ENCODE measurements around the gene CRYBG1. TPM values are rescaled to one million over a fixed set of nuclear protein-coding genes. Genes with fewer than 3 reads are reported as not detected.

Gene CRYBG1
- total and polyA plus RNA-seq, 2 of the 13 experiments (the other 11 are each of a cell fraction or from before 2014, with no cell fraction given), result 10.1 to 21.9 TPM

- CTCF ChIA-PET (ENCODE audit: low intra/inter-chr PET ratio, low total read pairs), result no interaction called here
- TF ChIP-seq ZNF720 (CRISPR knock-in tag; IDR thresholded peaks at IDR 0.05), result no peak
- no peak for TF ChIP-seq KLF15 (CRISPR knock-in tag; IDR thresholded peaks at IDR 0.05; ENCODE audit: borderline replicate concordance)
- no peak for TF ChIP-seq PLSCR1 (CRISPR knock-in tag; IDR thresholded peaks at IDR 0.05; ENCODE audit: borderline replicate concordance)
- TF ChIP-seq SMAD1 (CRISPR knock-in tag; IDR thresholded peaks at IDR 0.05; ENCODE audit: borderline replicate concordance, low read depth), result no peak
- TF ChIP-seq GMEB2 (CRISPR knock-in tag; IDR thresholded peaks at IDR 0.05; ENCODE audit: low read depth), result no peak
- TF ChIP-seq MED8 (CRISPR knock-in tag; IDR thresholded peaks at IDR 0.05; ENCODE audit: insufficient replicate concordance), result no peak
- TF ChIP-seq TFAP4 (IDR thresholded peaks at IDR 0.05; ENCODE audit: borderline replicate concordance, low read depth), result no peak
- TF ChIP-seq, protein P1, sequence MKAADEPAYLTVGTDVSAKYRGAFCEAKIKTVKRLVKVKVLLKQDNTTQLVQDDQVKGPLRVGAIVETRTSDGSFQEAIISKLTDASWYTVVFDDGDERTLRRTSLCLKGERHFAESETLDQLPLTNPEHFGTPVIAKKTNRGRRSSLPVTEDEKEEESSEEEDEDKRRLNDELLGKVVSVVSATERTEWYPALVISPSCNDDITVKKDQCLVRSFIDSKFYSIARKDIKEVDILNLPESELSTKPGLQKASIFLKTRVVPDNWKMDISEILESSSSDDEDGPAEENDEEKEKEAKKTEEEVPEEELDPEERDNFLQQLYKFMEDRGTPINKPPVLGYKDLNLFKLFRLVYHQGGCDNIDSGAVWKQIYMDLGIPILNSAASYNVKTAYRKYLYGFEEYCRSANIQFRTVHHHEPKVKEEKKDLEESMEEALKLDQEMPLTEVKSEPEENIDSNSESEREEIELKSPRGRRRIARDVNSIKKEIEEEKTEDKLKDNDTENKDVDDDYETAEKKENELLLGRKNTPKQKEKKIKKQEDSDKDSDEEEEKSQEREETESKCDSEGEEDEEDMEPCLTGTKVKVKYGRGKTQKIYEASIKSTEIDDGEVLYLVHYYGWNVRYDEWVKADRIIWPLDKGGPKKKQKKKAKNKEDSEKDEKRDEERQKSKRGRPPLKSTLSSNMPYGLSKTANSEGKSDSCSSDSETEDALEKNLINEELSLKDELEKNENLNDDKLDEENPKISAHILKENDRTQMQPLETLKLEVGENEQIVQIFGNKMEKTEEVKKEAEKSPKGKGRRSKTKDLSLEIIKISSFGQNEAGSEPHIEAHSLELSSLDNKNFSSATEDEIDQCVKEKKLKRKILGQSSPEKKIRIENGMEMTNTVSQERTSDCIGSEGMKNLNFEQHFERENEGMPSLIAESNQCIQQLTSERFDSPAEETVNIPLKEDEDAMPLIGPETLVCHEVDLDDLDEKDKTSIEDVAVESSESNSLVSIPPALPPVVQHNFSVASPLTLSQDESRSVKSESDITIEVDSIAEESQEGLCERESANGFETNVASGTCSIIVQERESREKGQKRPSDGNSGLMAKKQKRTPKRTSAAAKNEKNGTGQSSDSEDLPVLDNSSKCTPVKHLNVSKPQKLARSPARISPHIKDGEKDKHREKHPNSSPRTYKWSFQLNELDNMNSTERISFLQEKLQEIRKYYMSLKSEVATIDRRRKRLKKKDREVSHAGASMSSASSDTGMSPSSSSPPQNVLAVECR (CRISPR knock-in tag; IDR thresholded peaks at IDR 0.05; ENCODE audit: borderline replicate concordance), result no peak
- TF ChIP-seq IRF2 (CRISPR knock-in tag; IDR thresholded peaks at IDR 0.05), result no peak
- TF ChIP-seq TBL1XR1 (IDR thresholded peaks at IDR 0.05; ENCODE audit: borderline replicate concordance, low read length, partially characterized antibody), result no peak
- no peak for TF ChIP-seq EZH2 (conservative IDR thresholded peaks at IDR 0.05; ENCODE audit: low read depth, low read length)
- TF ChIP-seq ZFAT (CRISPR knock-in tag; conservative IDR thresholded peaks at IDR 0.05), result no peak
- no peak for TF ChIP-seq ATM (IDR thresholded peaks at IDR 0.05; ENCODE audit: borderline replicate concordance)
- TF ChIP-seq ARHGAP35 (CRISPR knock-in tag; IDR thresholded peaks at IDR 0.05; ENCODE audit: borderline replicate concordance), result no peak
- TF ChIP-seq ZNF235 (CRISPR knock-in tag; IDR thresholded peaks at IDR 0.05; ENCODE audit: borderline replicate concordance), result no peak
- TF ChIP-seq JDP2 (CRISPR knock-in tag; IDR thresholded peaks at IDR 0.05; ENCODE audit: borderline replicate concordance), result no peak
These were observed 53.2 kb downstream of the CRYBG1 start for GRCh38 chr6:106413722-106414121.

More at GRCh38 chr6:106413722-106414121, 53.2 kb downstream of the CRYBG1 start:
- Histone ChIP-seq H3K4me3 (replicated peaks in 1 of 3; ENCODE audit: insufficient read depth in 1 of 3, low read depth in 2 of 3, low read length in 3 of 3) (no peak overlapping the region), H2AFZ (ENCODE audit: low read length) (no peak overlapping the region), H3K36me3 (replicated peaks in 1 of 2; ENCODE audit: control insufficient read depth in 1 of 2, insufficient read depth in 2 of 2, low read length in 2 of 2) (no peaks in the 10 kb centered on the region), H3K9me3 (ENCODE audit: low read length) (no peaks in the 10 kb centered on the region), H3K4me2 (ENCODE audit: low read depth, low read length) (no peak overlapping the region), H3K27me3 (ENCODE audit: control insufficient read depth in 1 of 2, insufficient read depth in 2 of 2, low read length in 2 of 2) (0 out of 5 replicates have a peak, but pooled peaks cover 0 to 3% of the 10 kb centered on the region in 2 experiments), H3K9ac (ENCODE audit: insufficient read depth, low read depth, low read length) (no peak overlapping the region), H3K27ac (ENCODE audit: extremely low read length, insufficient read depth, low read length) (no peak overlapping the region), H3K4me1 (ENCODE audit: insufficient read depth, low read length) (peaks cover 10% of the 10 kb centered on the region), H3K79me2 (ENCODE audit: insufficient read depth, low read length) (no peaks in the 10 kb centered on the region), H4K20me1 (ENCODE audit: insufficient read depth, low read length) (no peaks in the 10 kb centered on the region)
- no peak for FAIRE-seq
- intact Hi-C loops (cut with micrococcal nuclease; ENCODE audit: unreplicated experiment) (no loop called here), in situ Hi-C loops (cut with HindIII; ENCODE audit: extremely low pct_ligation_motif_present, low pct_unique_long_range_greater_than_20kb) (no loop called here)
- DNase-seq (ENCODE audit: low spot score), result no peak
- WGBS (ENCODE audit: low lambda C conversion rate), result 18% methylated on average over 2 of the region's 2 CpGs
- BruUV-seq (replicated peaks), result no TSS peak
- no peak for ATAC-seq
- POLR2A ChIA-PET, result no interaction called here
